ENCODE results near the gene RNU1-2. TPM values are rescaled to one million over a fixed set of nuclear protein-coding genes. Genes with fewer than 3 reads are reported as not detected.
"Not testable (repeated sequence)": the region's sequence is repeated elsewhere in the genome, so short reads cannot be mapped to it uniquely, and the experiment has no call there.

RNU1-2 gene
- total and polyA plus RNA-seq, 2 of the 4 experiments (the other 2 are of a cell fraction) = under 0.01 TPM; not detected in 1

DNA sequence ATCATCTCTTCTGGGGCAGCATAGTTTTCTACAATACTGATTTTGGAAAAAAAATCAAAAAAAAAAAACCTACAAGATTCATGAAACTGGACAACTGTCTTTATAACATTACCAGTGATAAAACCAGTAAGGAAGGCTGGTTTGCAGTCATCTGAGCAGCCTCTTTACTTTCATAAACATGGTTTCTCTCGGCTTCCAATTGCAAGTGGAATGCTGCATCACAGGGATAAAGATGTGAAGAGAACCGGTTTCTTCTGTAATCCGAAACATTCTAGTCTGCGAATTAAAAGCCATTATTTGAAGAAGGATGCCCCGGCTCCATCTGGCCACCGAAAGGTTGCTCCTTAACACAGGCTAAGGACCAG lies 565 bp upstream of the RNU1-2 start:
- Histone ChIP-seq H4K5ac (ENCODE audit: low read depth, low read length) (peak overlapping the region; percentile 87), H3K4me3 (ENCODE audit: insufficient read depth, low read depth, low read length) (peak overlapping the region; percentile 59), H3K27ac (ENCODE audit: insufficient read depth, low read length) (peak overlapping the region; percentile 70), H2AFZ (replicated peaks; ENCODE audit: low read length, poor library complexity) (peak overlapping the region; percentile 78), H4K8ac (ENCODE audit: low read depth in 2 of 2, low read length in 2 of 2) (peak overlapping the region; percentile 87 to 93), H4K91ac (ENCODE audit: insufficient read depth, low read depth, low read length) (0 out of 2 replicates have a peak overlapping the region, but pooled peaks have one; percentile 3), H3K9ac (ENCODE audit: low read depth, low read length) (peak overlapping the region; percentile 93), H3K14ac (replicated peaks; ENCODE audit: low read depth, low read length) (peak overlapping the region; percentile 35; the same call in 1 of the 2 replicates), H3K56ac (ENCODE audit: extremely low read depth, insufficient read depth, low read length) (peak overlapping the region; percentile 94), H2BK5ac (ENCODE audit: low read depth, low read length, poor library complexity, severe bottlenecking) (peak overlapping the region; percentile 53), H4K20me1 (ENCODE audit: insufficient read depth, low read length) (peaks cover 11% of the 10 kb centered on the region), H3K18ac (ENCODE audit: low read depth, low read length) (peak overlapping the region; percentile 63; the same call in 1 of the 2 replicates), H3K4me2 (ENCODE audit: low read depth, low read length) (peak overlapping the region; percentile 89), H3K4ac (ENCODE audit: low read depth, low read length) (peak overlapping the region; percentile 47; the same call in 1 of the 2 replicates)
- in situ Hi-C loops (cut with MboI; ENCODE audit: low sequenced_read_pairs); H3K9me3 ChIP-seq (ENCODE audit: control insufficient read depth, insufficient read depth, low read length); BruUV-seq (replicated peaks); H2BK120ac ChIP-seq (ENCODE audit: low read depth, low read length); H3K23ac ChIP-seq (ENCODE audit: low read depth, low read length); dilution Hi-C loops (cut with HindIII; ENCODE audit: low sequenced_read_pairs, unreplicated experiment); CTCF ChIA-PET; POLR2A ChIA-PET (ENCODE audit: unreplicated experiment); H2BK15ac ChIP-seq (ENCODE audit: low read depth, low read length); H3K9me1 ChIP-seq (ENCODE audit: insufficient read depth, low read length); ATAC-seq (ENCODE audit: low read depth); intact Hi-C loops (cut with micrococcal nuclease); H3K79me1 ChIP-seq (ENCODE audit: low read depth in 1 of 2, low read length in 2 of 2); H2BK20ac ChIP-seq (ENCODE audit: low read depth, low read length); H3K36me3 ChIP-seq (ENCODE audit: control insufficient read depth, insufficient read depth, low read length); H2AK9ac ChIP-seq (replicated peaks; ENCODE audit: low read depth, low read length, poor library complexity); H3K27me3 ChIP-seq (ENCODE audit: control insufficient read depth, insufficient read depth, low read length); H2AK5ac ChIP-seq (ENCODE audit: low read depth, low read length); H3K4me1 ChIP-seq (ENCODE audit: control insufficient read depth, insufficient read depth, low read length): not testable (repeated sequence)
- WGBS, 2 experiments (ENCODE audit: extremely low coverage in 2 of 2, insufficient read length in 1 of 2) = no CpG with 5 or more reads among the region's 6 CpGs
- DNase-seq = peak; percentile 15
